Psoas muscle (tissue), 8 donors: ENCODE data around the gene UBAP1L. TPM values are rescaled to one million over a fixed set of nuclear protein-coding genes. Genes with fewer than 3 reads are reported as not detected.

Experiments
- ATAC-seq, 4 donors: fragments of 200-7000 bp; cut with Tn5 transposase; one replicate each; pipeline ENCODE4 v1.9.1; 2020; ENCODE audit warnings: moderate library complexity in 3 of 4, mild to moderate bottlenecking in 2 of 4
- DNase-seq, 2 donors: peaks; one replicate each; pipeline ENCODE4 v3.0.0-alpha.2; 2020
- H3K27ac ChIP-seq: fragments of 200-600 bp; one replicate; pipeline ENCODE4 v1.8.0; 2022
- H3K27me3 ChIP-seq, 3 donors: fragments of 200-600 bp in 1 of 3; one replicate each; pipeline versions ENCODE4 v1.6.1 to v1.8.0; 2013 to 2022; ENCODE audit warnings: low read length in 2 of 3, mild to moderate bottlenecking in 2 of 3, moderate library complexity in 1 of 3; ENCODE audit not compliant: insufficient read depth in 3 of 3
- H3K36me3 ChIP-seq, 2 donors: fragments of 200-600 bp in 1 of 2; one replicate each; pipeline versions ENCODE4 v1.6.1 to v1.8.0; 2013 to 2022; ENCODE audit warnings: low read depth in 1 of 2, mild to moderate bottlenecking in 1 of 2, moderate library complexity in 1 of 2; ENCODE audit not compliant: insufficient read depth in 1 of 2
- H3K4me1 ChIP-seq: fragments of 200-600 bp; one replicate; pipeline ENCODE4 v1.8.0; 2022
- H3K4me3 ChIP-seq: fragments of 200-600 bp; one replicate; pipeline ENCODE4 v1.8.0; 2022; ENCODE audit warnings: mild to moderate bottlenecking
- H3K9me3 ChIP-seq: fragments of 200-600 bp; one replicate; pipeline ENCODE4 v1.8.0; 2022
- CTCF ChIP-seq: fragments of 200-600 bp; IDR thresholded peaks from one replicate; pipeline ENCODE4 v1.8.0; 2022; ENCODE audit warnings: antibody characterized with exemption
- WGBS, 3 donors: extraction: QIAGEN DNeasy Blood & Tissue Kit; methylation state at CpG; one replicate each; pipeline versions ENCODE4 v1.1.6 to v1.1.7; 2013; 5-methylcytosine and 5-hydroxymethylcytosine counted together
- intact Hi-C, 2 donors: fragments of 100-400 bp; cut with DNase I; formaldehyde crosslinking; loops; one replicate each; pipeline versions ENCODE4 v1.11.0 to v1.14.2; 2022
- polyA plus RNA-seq, 3 donors: library from polyadenylated mRNA; stranded (reverse); fragments of 200-250 nt; gene quantifications; one replicate each; pipeline ENCODE4 v1.2.3, GENCODE V29; 2013
- total RNA-seq, 4 donors: library from RNA; stranded (reverse); fragmentation: NEBNext Ultra II Directional in 2 of 4; extraction: Animal tissue kit (Norgen Biotek cat#: 25700) in 2 of 4; gene quantifications; one replicate each; pipeline versions ENCODE4 v1.2.1 to v1.2.4, GENCODE V29; 2021 to 2023
- donor health status: healthy with polysubstance abuse.
- donor health status: DM: no; HTN: no; CAD: no; lungs with moderate emphysema.
- donor health status: Bipolar disorder and iron deficiency.
- donor health status: healthy.
- donor health status: DM: yes; HTN: yes; CAD: no.
- donor health status: DM: no; HTN: no; CAD: no.
- donor health status: DM: no; HTN: no; CAD: no.
- donor health status: DM: yes; HTN: yes; CAD: no.

Gene UBAP1L
- total and polyA plus RNA-seq, 7 donors: 0.79 to 2.8 (median 1.1) TPM

- 80 to 88% (median 80%) methylated on average over 8 of the region's 8 CpGs for WGBS, 3 donors
Observed at GRCh38 chr15:65057549-65057940, 57.5 kb downstream of the UBAP1L start.

DNA sequence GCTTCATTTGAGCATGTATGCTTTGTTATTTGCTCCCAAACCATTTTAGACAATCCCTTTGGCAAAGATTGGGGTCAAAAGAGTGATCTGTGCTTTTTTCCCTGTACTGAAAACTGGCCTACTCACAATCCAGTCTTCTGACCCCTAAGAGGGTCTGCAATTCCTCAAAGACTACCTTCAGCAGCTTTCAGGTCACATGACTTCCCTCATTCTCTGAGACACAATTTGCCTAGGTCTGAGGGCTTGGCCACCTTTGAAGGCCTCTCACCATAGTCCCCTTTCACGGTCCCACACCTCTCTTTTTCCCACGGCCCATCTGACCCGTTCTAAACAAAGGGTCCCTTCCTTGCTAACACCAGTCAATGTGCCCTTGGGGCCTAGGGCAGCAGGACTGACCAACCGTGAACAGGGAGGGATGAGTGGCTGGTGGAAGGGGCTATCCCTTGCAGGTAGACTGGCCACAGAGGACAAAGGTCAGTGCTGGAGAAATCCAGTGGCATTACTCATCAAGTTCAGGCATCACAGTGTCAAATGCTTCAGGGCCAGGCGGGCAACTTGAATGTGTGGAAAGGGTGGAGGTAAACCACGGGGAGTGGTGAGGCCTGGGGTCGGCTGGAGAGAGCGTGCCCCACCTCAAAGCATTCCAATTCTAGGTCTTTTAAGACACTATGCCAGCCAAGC lies 58.0 kb downstream of the UBAP1L start:
- Histone ChIP-seq H3K4me3 (no peak overlapping the region), H3K27ac (no peak overlapping the region), H3K27me3 (no peaks in the 10 kb centered on the region), H3K9me3 (no peaks in the 10 kb centered on the region), H3K36me3 (peaks cover 3 to 40% of the 10 kb centered on the region in 2 donors), H3K4me1 (no peaks in the 10 kb centered on the region)
- DNase-seq (no peak), ATAC-seq (no peak)
- TF ChIP-seq CTCF: no peak
- WGBS, 3 donors: 83 to 86% (median 86%) methylated on average over 8 of the region's 8 CpGs
- intact Hi-C loops: no loop called here

More at GRCh38 chr15:65057549-65057940, 57.5 kb downstream of the UBAP1L start:
- DNase-seq: no peak
- Histone ChIP-seq H3K9me3 (no peaks in the 10 kb centered on the region), H3K36me3 (peaks cover 3 to 37% of the 10 kb centered on the region in 2 donors), H3K4me3 (no peak overlapping the region), H3K27ac (no peak overlapping the region), H3K4me1 (no peaks in the 10 kb centered on the region), H3K27me3 (no peaks in the 10 kb centered on the region)
- intact Hi-C loops: no loop called here
- ATAC-seq: no peak
- TF ChIP-seq CTCF: no peak

GRCh38 chr15:65056106-65056505 lies 58.9 kb downstream of the UBAP1L start:
- Histone ChIP-seq H3K9me3 (no peaks in the 10 kb centered on the region), H3K27ac (no peak overlapping the region), H3K27me3 (no peaks in the 10 kb centered on the region), H3K4me1 (no peaks in the 10 kb centered on the region), H3K36me3 (peaks cover 3 to 44% of the 10 kb centered on the region in 2 donors), H3K4me3 (no peak overlapping the region)
- no peak for DNase-seq
- ATAC-seq: no peak
- no peak for TF ChIP-seq CTCF
- intact Hi-C loops: no loop called here
- 73 to 80% (median 79%) methylated on average over 9 of the region's 9 CpGs for WGBS, 3 donors

GRCh38 chr15:65055201-65055870 lies 59.7 kb downstream of the UBAP1L start:
- peaks cover 3 to 44% of the 10 kb centered on the region in 2 donors for H3K36me3 ChIP-seq
- intact Hi-C loops: no loop called here
- peak overlapping the region; percentile 36 for H3K27ac ChIP-seq
- H3K4me1 ChIP-seq: no peaks in the 10 kb centered on the region
- no peak for TF ChIP-seq CTCF
- H3K4me3 ChIP-seq: no peak overlapping the region
- ATAC-seq (peak in 2 of 4 donors; percentile 7 to 8), DNase-seq (no peak)
- H3K27me3 ChIP-seq: no peaks in the 10 kb centered on the region
- WGBS, 3 donors: 54 to 75% (median 59%) methylated on average over 6 of the region's 6 CpGs
- H3K9me3 ChIP-seq: no peaks in the 10 kb centered on the region
